GM19463 (cell line): Measurements from ENCODE around the gene ZNF607.
"Not testable (repeated sequence)": the region's sequence is repeated elsewhere in the genome, so short reads cannot be mapped to it uniquely, and the experiment has no call there.

Experiments
- ATAC-seq: cut with Tn5 transposase; IDR thresholded peaks from one replicate; pipeline ENCODE4 v1.9.1; 2021; ENCODE audit warnings: mild to moderate bottlenecking, moderate library complexity; ENCODE audit not compliant: unreplicated experiment

ZNF607 gene

DNA sequence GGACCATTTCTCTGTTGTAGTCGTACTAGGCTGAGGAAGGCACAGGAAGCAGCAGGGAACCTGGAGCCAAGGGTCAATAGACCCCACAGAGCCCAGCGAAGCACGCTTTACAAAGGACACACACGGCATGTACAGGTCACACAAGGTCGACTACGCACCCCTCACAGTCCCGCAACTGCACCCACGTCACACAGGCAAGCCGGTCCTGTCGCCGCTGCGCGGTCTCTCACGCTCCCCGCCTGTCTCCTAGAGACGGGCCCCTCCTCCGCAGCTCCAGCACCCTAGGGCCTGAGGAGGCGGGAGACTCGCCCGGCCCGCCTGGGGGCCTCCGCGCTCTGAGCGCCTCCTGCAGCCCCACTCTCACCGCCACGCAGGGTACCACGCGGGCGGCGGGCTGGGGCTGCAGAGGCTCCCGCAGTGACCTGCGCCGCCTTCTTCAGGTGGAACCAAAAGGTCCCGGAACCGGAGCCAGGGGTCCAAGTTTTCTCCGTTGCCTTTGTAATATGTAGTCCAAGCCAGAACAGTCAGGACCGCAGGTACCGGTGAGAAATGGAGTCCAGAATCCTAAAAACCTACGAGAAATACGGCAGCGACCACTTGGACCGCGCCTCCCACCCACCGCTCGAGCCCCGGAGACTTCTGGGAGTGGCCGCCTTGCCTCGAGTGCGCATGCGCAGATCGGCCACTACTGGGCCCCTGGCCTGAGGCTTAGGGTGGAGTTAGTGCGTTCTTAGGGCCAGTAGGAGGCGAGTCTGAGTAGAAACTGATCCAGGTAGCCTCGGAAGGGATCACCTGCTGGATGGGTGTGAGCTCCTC, at the start of gene ZNF607:
TSS of gene ZNF607 (minus strand) at position 651 of the 816 bp plus-strand sequence. CDS start 8,143 bp downstream, outside the sequence.
- ATAC-seq: peak; percentile 92

DNA sequence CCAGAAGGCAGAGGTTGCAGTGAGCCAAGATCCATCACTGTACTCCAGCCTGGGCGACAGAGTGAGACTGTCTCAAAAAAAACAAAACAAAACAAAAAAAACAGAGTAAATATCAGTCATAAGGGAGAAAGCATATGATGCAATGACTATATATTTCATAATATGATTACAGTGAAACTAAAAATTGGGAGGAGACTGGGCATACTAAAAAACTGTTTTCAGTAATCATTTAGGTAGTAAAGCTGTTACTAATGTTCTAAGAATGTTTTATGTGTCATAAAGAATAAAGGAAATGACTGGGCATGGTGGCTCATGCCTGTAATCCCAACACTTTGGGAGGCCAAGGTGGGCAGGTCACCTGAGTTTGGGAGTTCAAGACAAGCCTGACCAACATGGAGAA, 43.9 kb upstream of the ZNF607 start:
- ATAC-seq: no peak

DNA sequence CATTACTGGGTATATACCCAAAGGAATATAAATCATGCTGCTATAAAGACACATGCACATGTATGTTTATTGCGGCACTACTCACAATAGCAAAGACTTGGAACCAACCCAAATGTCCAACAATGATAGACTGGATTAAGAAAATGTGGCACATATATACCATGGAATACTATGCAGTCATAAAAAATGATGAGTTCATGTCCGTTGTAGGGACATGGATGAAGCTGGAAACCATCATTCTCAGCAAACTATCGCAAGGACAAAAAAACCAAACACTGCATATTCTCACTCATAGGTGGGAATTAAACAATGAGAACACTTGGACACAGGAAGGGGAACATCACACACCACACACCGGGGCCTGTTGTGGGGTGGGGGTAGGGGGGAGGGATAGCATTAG, 38.1 kb upstream of the ZNF607 start:
- not testable (repeated sequence) for ATAC-seq

DNA sequence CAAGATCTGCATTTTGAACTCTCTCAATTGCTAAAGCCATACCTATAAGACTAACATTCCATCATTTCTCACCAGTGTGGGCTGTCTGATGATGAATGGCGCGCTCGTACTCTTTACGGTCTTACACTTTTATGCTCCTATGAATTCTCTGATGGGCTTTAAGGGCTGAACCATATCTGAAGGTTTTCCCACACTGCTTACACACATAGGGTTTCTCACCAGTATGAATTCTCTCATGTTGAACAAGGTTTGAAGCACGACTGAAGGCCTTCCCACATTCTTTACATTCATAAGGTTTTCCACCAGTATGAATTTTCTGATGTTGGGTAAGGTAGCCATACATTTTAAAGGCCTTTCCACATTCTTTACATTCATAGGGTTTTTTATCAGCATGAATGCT, 18.8 kb upstream of the ZNF607 start:
- no peak for ATAC-seq

DNA sequence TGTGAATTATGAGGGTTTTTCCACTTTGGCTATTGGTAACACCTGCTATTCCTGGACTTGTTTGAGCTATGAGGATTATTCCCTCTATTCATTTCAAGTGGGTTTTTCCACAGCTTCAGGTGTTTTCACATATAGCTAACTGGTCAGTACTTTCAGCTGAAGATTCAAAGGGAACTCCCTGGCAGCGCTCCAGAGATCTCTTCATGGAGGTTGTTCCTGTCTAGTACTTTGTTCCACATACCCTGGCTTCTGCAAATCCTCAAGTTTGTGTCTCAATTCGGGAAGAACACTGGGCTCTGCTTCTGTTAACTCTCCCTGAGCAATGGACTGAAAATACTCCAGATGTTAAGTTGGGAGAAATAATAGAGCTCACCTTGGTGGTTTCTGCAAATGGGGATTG, 5.6 kb upstream of the ZNF607 start:
- ATAC-seq: no peak

DNA sequence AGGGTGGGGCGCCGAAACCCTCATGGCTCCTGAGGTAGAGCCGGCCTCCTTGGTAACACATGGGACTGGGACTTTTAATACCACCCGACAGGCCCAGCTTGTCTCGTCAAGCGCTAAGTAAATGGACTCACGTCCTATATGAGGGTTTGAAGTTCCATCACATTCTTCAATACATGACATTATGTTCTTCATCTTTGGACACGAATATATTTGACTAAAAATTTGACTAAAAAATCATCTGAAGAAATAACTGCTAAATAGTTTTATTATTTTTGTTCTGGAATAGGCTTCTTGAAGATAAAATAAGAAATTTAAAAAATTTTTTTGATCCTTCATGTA, 335 bp upstream of the ZNF607 start:
- no peak for ATAC-seq

DNA sequence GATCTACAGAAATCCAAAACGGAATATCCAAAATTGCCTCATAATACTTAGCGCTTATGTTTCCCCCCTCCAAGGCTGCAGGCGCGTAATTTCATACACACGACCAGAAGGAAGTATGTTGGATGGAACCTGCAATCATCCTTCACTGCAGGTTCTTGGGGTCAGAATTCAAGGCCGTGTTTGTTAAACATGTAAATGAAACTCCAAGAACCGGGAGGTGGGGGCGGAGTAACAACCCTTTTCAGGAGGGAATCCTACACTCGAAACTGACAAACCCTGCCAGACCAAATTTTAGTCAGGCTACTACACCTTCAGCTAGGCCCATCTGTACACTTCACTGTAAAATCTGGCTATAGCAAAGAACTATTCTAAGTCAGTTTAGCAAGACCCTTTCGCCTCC, 1.3 kb downstream of the ZNF607 start:
- ATAC-seq: no peak

DNA sequence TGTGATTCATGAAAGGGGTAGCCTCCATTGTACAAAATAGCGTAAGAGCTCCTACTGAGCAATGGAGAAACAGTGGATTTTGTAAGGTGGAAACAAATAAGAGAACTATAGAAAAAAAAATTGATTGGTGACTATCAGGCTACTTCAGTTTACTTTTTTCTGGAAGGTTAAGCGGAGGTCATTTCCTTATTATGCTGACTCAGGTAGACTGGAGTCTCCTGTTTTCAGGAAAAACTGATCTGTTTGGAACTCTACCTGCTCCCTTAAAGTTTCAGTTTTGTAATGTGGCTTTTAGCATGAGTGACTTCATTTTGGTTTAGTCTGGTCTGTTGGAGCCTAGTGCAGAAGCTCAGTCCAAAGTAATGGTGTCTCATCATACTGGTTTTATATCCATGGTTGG, 3.4 kb downstream of the ZNF607 start:
- no peak for ATAC-seq

DNA sequence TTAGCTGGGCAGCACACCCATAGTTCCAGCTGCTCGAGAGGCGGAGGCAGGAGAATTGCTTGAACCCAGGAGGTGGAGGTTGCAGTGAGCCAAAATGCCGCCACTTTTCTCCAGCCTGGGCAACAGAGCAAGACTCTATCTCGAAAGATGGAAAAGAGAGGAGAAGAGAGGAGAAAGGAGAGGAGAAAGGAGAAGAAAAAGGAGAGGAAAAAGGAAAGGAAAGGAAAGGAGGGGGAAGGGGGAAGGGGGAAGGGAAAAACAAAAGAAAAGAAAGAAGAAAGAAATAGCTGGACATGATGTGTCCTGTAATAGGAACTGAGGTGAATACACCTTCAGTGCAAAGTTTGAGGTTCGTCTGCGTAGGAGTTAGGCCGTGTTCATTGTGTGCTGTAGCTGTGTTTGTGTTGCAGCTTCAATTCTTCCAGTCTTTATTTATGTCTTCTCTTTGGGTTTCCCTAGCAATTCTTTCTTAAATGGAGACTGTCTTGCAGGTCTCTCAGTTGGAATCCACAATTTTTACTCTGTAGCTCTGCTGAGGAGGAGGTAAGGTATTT, 13.4 kb downstream of the ZNF607 start:
- ATAC-seq: no peak

DNA sequence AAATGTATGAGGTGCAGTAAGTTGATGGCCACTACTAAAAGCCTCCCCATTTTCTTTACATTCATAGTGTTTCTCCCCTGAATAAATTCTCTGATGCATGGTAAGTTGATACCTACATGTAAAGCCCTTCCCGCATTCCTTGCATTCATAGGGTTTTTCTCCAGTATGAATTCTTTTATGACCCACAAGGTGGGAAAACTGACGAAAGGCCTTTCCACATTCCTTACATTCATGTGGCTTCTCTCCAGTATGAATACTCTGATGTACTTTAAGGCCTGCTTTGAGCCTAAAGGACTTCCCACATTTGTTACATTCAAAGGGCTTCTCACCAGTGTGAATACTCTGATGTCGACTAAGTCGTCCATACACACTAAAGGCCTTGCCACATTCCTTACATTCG, 20.5 kb downstream of the ZNF607 start:
- ATAC-seq: no peak

DNA sequence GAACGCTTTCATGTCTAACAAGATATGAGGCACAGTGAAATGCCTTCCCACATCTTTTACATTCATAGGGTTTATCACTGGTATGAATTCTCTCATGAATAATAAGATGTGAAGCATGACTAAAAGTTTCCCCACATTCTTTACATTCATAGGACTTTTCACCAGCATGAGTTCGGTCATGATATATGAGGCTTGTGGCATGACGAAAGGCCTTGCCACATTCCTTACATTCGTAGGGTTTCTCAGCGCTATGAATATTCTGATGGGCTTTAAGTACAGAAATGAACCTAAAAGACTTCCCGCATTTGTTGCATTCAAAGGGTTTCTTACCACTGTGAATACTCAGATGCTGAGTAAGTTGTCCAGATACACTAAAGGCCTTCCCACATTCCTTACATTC, 21.3 kb downstream of the ZNF607 start:
- no peak for ATAC-seq

DNA sequence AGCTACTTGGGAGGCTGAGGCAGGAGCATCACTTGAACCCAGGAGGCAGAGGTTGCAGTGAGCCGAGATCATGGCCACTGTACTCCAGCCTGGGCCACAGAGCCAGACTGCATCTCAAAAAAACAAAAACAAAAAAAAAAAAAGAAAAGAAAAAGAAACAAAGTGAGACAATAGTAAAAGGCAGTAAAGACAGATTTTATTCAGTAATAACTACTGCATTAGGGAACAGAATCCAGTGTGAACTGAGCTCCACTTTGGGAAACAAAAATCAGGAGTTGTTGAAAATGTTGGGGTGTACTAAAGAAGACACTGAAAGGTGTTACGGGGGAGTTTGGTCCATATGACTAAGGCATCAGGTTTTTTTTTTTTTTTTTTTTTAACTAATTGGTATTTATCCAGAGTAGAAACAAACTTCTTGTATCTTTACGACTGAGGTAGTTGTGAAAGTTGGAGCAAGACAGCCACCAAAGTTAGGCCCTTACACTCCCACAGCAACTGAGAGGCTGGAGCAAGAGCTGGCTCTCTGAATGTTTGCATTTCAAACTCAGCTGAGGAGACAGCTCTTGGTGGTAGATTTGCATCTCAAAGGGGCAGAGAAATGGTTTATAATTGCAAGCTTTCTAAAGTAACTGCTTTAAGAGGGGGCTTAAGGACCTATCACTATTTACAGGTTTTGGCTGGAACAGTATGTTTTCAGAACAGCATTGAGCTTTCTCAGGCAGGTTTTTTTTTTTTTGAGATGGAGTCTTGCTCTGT, 24.2 kb downstream of the ZNF607 start:
- ATAC-seq: no peak

DNA sequence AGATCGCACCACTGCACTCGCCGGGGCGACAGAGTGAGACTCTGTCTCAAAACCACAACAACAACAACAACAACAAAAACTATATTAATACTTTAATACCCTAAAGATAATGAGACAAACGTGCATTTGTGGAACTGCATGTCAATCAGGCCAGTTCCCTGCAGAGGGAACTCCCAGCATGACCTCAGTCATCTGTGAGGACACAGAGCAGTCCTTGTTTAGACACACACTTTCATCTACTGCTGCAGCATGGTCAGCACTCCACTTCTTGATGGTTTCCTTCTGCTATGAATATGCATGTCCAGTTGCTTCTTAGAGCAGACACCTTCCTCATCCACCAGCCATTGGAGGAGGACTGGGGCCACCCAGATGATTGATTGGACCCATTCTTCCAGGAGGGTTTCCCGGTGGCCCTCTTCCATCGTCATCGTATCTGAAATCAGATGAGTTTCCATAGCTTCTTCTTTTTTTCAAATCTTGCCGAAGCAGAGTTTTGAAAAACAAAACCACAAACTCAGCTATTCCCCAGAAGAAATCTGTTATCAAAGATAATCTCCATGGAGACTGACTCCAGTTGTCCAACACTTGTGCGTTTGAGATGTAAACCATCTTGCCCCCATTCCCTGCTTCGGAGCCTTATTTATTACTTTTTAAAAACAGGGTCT, 26.5 kb downstream of the ZNF607 start:
- ATAC-seq: no peak

DNA sequence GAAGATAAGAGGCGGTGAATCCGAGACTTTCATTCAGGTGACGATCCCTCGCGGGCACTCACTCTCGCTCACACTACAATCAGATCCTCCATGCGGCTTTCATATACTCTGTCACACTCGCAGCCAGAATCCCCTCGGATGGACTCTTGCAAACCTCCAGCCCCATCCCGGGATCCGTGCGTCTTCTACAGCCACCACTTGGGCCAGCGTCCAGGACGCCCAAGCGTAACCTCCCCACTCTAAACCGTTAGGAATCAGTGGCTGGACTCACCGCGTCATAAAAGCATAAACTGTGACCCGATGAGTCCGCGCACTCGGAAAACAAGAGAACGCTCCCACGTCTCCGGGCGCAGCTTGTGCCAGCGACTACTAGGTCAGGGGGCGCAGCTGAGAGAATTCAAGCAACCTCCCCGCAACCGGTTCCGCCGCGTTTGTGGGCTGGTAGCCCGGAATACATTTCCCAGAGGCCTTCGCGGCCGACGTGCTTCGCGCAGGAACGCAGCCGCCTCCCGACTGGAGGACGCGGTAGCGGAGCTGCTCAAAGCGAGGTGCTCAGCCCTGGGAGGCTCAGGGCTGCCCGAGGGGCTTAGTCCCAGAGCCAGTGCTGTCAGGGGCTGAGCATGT, 27.6 kb downstream of the ZNF607 start:
- ATAC-seq: no peak

DNA sequence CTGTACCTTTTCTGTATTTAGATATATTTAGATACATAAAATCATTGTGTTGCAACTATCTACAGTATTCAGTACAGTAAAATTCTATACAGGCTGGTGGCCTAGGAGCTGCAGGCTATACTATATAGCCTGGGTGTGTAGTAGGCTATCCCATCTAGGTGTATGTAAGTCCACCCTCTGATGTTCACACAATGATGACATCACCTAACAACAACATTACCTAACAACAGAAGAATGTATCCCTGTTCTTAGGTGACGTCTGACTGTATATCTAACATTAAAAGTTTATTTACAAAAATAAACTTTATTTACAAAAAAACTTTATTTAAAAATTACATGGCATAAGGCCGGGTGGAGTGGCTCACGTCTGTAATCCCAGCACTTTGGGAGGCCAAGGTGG, 36.0 kb downstream of the ZNF607 start:
- no peak for ATAC-seq

DNA sequence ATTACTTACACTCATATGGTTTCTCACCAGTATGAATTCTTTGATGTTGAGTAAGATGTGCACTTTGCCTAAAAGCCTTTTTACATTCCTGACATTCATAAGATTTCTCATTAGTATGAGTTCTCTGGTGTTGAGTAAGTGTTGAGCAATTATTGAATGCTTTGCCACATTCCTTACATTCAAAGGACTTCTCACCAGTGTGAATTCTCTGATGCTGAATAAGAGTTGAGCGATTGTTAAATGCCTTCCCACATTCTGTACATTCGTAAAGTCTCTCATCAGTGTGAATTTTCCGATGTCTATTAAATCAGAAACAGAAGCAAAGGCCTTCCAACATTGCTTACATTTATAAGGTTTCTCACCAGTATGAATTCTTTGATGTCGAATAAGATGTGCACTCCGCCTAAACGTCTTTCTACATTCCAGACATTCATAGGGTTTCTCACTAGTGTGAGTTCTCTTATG, 50.1 kb downstream of the ZNF607 start:
- ATAC-seq: no peak

DNA sequence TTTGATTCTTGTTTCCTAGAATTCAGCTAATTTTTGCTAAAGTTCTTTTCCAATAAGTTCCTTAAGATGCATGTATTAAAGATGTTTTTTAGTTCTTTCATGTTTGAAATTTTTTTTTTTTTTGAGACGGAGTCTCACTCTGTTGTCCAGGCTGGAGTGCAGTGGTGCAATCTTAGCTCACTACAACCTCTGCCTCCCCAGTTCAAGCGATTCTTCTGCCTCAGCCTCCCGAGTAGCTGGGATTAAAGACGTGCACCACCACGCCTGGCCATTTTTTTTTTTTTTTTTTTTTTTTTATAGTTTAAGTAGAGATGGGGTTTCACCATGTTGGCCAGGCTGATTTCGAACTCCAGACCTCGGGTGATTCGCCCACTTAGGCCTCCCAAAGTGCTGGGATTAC, 62.4 kb downstream of the ZNF607 start:
- ATAC-seq: not testable (repeated sequence)

DNA sequence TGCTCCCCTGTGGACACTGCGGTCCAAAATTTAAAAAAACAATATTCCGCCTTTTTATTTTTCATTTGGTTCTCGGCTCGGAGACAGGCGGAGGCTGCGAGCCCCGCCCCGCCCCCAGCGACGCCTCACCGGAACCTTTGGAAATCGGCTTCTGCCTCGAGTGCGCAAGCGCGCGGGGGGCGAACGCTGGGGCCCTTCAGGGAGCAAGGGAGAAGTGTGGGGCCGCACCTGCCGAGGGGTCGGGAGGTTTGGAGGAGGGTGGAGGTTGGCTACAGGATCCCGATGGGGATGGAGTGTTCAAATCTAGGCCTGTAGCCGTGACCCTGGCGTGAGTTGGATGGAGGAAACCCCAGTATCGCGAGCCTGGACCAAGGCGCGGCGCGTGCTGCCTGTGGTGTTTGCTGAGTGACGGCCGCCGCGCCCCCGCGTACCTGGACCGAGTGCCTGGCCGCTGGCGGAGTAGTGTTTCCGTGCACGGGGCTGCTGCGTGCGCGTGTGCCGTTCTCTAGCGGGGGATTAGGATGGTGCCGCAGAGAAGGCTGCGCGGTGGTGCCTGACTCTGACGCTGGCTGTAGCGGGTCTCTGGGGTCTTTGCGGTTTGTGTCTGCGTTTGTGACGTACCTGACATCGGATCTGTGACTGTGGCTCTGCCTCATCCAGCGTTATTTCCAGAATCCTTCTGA, 63.7 kb downstream of the ZNF607 start:
- peak; percentile 52 for ATAC-seq

DNA sequence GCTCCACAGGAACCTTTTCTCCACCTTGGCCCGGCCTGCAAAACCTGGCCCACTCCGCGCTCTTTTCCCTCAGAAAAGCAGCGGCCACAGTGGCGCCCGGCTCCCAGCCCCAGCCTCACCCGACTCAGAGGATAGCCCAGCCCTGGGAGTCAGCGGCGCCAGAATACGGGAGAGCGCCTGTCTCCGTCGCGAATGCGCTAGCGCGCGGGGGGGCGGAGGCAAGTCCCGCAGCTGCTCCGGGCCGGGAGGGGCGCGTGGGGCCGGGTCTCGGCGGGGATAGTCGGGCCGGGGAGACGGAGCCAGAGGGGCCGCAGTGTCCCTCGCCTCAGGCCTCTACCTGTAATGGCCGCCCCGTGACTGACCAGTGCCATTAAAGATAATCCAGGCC, 64.3 kb downstream of the ZNF607 start, which contains the start of gene ZFP30:
TSS of gene ZFP30 (minus strand) at position 165 of the 388 bp plus-strand sequence. CDS start 7,643 bp downstream, outside the sequence.
- peak; percentile 46 for ATAC-seq

DNA sequence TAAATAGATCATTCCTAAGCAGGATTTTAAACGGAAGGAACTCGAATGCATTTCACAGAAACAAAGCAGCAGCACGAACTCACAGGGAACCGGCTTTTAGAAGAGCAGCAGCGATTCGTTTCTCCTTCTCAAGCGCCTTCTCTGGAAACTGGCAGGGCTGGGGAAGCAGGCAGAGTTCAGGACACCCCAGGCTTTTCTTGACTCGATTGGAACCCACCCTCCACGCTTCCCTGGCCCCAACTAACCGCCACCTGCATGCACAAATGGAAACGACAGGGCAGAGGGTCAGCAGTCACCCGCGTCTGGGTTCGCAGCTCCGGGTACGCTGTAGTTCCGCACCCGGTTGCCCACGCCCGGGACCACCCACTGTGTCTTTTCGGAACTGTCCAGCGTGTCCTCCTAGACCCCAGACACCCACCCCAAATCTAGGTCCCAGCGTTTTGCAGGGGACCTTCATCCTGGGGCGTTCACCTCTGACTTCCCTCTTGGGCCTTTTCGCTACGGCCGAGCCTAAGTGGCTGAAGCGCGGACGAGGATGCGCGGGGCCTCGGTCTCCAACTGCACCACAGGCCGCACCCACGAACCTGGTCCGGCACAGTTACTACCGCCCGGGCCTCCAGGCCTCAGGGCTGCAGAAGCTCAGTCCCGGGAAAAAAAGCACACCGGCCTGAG, 64.8 kb downstream of the ZNF607 start:
- ATAC-seq: peak; percentile 46
